Right renal pelvis (tissue), 4 donors: ENCODE results near the gene IGSF9. TPM values are rescaled to one million over a fixed set of nuclear protein-coding genes. Genes with fewer than 3 reads are reported as not detected.

Experiments
- DNase-seq, 4 donors: peaks; one replicate each; pipeline ENCODE4 v3.0.0-alpha.2; 2013; ENCODE audit warnings: low read depth in 4 of 4, low spot score in 3 of 4, missing footprints in 1 of 4
- polyA plus RNA-seq, 4 donors: library from polyadenylated mRNA; unstranded; fragments of 120-200 nt; gene quantifications; one replicate each; pipeline ENCODE4 v1.2.1, GENCODE V29; 2013; ENCODE audit not compliant: insufficient read length in 4 of 4

IGSF9 gene, protein sequence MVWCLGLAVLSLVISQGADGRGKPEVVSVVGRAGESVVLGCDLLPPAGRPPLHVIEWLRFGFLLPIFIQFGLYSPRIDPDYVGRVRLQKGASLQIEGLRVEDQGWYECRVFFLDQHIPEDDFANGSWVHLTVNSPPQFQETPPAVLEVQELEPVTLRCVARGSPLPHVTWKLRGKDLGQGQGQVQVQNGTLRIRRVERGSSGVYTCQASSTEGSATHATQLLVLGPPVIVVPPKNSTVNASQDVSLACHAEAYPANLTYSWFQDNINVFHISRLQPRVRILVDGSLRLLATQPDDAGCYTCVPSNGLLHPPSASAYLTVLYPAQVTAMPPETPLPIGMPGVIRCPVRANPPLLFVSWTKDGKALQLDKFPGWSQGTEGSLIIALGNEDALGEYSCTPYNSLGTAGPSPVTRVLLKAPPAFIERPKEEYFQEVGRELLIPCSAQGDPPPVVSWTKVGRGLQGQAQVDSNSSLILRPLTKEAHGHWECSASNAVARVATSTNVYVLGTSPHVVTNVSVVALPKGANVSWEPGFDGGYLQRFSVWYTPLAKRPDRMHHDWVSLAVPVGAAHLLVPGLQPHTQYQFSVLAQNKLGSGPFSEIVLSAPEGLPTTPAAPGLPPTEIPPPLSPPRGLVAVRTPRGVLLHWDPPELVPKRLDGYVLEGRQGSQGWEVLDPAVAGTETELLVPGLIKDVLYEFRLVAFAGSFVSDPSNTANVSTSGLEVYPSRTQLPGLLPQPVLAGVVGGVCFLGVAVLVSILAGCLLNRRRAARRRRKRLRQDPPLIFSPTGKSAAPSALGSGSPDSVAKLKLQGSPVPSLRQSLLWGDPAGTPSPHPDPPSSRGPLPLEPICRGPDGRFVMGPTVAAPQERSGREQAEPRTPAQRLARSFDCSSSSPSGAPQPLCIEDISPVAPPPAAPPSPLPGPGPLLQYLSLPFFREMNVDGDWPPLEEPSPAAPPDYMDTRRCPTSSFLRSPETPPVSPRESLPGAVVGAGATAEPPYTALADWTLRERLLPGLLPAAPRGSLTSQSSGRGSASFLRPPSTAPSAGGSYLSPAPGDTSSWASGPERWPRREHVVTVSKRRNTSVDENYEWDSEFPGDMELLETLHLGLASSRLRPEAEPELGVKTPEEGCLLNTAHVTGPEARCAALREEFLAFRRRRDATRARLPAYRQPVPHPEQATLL
- 10 to 100 TPM; 13.4 to 18.7 (median 15.5) TPM for polyA plus RNA-seq

DNA sequence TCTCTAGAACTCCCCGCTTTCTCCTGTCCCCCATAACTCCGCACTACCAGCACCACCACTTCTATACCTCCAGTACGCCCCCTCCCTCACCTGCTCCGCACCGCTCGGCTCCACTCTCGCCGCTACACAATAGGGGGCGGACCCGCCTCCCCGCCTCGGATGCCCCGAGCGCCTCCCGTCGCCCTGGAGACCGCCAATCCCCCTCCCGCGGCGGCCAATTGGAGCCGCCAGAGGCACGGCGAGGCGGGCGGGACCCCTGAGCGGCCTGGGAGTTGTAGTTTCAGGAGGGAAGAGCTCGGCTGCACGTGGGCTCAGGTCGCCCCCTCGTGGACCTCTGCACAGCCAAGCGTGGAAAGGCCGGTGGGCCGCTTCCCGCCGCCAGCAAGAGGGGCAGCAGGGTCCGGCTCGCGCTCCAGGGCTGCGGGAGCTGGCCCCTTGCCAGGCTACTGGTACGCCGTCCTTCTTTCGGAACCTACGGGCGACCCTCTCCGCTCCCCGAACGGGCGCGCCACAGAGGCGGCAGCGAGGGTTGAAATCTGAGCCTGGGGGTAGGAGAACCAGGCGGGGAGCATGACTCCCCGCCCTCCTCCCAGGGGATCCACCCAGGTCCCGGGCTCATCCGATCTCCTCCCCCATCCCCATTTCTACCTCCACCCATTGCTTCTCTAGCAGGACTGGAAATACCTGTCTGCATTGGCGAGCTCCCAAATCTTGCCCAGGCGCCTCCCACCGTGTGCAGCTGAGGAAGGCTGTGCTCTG lies at the start of gene IGSF9:
Gene IGSF9, minus strand, starts transcription at position 131 of the 759 bp plus-strand sequence. CDS start 2,159 bp downstream, outside the sequence.
- DNase-seq: peak in 3 of 4 donors; percentile 76 to 86 (median 85)

DNA sequence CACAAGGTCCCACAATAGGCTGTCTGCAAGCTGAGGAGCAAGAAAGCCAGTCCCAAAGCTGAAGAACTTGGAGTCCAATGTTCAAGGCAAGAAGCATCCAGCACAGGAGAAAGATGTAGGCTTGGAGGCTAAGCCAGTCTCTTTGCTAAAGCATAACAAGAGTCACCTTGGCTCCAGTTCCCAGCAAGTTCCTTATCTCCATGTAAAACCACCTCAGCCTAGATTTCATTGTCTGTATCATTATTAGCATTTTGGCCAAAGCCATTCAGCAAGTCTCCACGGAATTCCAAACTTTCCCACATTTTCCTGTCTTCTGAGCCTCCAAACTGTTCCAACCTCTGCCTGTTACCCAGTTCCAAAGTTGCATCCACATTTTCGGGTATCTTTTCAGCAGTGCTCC lies 49.5 kb upstream of the IGSF9 start:
- DNase-seq: no peak

DNA sequence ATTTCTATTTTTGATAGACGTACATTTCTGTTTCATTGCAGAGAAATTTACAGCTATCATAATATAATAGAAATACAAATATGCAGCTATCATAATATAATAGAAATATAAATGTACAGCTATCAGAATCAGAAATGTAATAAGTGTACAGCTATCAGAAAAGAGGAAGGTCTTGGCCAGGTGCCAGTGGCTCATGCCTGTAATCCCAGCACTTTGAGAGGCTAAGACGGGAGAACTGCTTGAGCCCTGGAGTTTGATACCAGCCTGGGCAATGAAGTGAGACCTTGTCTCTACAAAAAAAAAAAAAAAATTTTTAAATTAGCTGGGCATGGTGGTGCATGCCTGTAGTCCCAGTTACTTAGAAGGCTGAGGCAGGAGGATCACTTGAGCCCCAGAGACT lies 48.5 kb upstream of the IGSF9 start:
- no peak for DNase-seq

DNA sequence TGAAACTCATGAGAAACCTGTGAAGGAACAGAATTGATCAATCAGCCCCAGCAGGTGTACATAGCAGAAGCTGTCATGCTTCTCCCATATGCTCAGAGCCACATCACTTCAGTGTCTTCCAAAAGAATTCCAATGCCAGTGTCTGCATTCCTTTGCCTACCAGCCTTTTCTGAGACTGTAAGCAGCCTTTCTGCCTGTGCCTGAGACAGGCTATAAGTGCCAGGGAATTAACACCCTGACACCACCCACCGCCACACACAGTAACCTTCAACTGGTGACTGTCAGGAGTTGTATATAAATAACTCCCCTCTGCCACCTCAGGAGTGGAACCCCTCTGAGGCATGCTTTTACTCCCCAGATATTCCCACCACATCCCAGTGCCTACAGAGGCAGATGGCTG lies 46.7 kb upstream of the IGSF9 start:
- DNase-seq: no peak

DNA sequence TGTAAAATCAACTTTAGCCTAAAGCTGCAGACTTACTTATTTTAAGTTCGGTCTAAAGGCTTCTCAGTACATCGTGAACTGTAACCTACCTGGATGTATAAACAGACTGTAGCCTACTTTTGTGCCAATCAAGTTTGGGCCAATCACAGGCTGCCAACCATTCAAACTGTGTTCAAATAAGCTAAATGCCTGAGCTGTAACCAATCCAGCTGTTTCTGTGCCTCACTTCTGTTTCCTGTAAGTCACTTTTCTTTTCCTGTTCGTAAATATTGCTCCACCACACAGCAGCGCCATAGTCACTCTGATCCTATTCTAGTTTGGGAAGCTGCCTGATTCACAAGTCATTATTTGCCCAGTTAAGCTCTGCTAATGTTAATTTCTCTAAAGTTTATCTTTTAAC lies 46.1 kb upstream of the IGSF9 start:
- DNase-seq: no peak

DNA sequence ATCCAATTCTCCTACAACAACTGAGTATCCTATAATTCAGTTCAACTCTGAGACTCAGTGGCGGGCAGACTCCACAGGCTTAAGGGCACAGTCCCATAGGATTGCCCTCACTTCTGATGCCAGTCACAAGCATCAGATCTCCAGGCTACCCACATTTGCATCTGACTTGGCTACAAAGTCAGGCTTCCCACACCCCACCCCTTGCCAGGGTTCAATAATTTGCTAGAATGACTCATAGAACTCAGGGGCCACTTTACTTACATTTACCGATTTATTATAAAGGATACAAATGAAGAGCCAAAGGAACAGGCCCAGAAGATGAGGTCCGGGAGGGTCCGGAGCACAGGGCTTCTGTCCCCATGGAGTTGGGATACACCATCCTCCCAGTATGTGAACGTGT lies 44.6 kb upstream of the IGSF9 start:
- no peak for DNase-seq

DNA sequence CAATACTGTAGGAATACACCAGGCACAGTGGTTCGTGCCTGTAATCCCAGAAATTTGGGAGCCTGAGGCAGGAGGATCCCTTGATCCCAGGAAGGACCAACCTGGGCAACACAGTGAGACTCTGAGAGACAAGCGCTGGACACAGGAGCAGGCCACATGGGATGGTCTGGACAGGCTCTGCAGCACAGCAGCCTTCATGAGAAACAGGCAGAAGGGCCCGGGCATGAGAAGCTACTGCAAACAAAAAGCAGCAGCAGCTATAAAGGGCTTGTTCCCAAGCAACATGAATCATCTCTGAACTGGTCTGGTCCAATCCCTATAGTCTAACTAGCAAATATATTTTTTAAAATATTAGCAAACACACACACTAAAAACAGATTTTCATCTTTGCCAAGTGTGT lies 44.2 kb upstream of the IGSF9 start:
- no peak for DNase-seq

DNA sequence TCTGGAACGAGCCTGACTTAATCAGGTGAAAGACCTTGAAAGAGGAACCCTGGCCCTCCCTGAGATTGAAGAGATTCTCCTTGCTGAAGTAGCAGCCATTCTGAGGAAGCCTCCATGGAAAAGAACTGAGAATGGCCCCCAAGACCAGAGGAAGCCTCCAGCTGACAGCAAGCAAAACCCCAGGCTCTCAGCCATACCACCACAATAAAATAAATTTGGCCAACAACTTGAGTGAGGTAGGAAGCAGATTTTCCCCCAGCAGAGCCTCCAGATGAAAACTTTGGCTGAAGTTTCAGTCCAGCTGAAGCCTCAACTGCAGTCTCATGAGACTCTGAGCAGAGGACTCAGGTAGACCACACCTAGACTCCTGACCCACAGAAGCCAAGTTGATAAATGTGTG lies 42.6 kb upstream of the IGSF9 start:
- DNase-seq: no peak

DNA sequence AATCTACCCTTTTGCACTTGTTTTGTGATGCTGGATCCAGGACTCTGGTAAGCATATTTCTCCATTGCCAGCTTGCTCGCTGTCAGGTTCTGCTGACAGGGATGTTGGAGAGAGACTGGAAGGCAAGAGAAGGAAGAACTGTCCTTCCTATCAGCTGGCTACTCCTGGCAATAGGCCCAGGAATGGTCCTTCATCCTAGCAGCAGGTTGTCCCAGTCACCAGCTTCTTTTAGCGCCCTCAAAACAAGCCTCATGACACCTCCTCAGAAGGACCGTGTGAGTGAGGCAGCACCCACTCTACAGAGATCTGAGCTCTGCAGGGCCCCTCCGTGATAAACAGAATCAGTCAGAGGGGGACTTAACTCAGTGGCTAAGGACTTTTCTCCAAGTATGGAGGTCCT lies 41.8 kb upstream of the IGSF9 start:
- DNase-seq: no peak

DNA sequence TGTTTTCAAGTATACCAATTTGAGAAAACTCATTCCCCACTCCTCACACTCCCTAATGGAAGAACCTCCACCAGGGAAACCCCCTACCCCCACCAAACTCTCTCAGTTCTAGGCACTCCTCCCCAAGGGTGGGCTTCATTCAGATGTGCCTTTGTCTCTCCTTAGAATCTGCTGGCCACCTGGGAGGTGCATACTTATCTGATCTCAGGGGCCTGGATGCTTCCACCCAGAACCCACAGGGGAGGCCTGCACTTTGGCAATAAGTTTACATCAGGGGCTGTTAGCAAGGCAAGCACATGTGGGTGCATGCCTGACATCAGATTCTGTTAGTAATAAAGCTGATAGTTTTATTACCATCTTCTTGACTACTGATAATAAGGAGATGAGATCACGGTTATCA lies 41.1 kb upstream of the IGSF9 start:
- no peak for DNase-seq

DNA sequence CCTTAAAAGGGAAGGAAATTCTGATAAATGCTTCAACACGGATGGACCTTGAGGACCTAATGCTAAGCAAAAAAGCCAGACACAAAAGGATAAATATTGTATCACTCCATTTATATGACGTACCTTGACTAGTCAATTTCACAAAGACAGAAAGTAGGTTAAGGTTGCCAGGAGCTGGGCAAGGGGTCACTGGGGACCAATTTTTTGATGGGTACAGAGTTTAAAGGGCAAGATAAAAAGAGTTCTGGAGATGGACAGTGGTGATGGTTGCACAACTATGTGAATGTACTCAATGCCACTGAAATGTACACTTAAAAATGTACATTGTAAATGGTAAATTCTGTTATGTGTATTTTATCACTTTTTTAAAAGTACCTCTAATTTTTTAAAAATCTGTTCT lies 40.7 kb upstream of the IGSF9 start:
- DNase-seq: no peak

DNA sequence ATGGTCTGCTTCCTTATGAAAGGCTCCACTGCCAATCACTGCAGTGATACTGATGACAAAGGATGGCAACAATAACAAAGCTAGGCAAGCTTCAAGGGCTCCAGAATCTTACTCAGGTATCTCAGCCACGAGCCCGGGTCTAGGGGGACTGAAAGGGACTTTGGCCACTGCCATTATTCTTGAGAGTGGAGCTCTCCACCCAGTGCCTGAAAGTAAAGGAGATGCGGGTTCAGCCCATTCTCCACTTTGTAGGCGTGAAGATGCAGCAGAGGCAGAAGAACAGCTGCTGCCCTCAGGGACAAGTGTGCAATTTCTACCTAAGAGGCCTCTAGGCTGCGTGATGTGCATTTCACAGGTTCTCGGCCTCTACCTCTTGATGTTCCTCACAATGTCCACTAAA lies 40.1 kb upstream of the IGSF9 start:
- no peak for DNase-seq

DNA sequence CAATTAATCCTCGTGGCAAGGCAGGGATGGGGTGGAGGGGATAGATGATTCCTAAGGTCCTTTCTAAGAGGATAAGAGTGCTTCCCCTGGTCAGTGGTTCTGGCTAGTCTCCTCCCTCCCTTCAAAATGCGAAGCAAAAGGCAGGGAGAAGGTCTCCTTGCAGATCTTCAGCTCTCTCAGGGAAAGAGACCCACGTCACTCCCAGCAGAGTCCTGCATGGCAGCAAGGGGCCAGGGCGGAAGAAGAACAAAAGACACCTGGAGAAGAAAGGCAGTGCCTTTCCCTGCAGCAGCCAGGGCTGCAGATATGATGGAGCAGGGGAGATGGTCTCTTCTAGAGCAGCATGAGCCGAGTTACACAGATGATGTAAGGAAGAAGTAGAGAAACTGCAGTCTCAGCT lies 38.3 kb upstream of the IGSF9 start:
- DNase-seq: no peak

DNA sequence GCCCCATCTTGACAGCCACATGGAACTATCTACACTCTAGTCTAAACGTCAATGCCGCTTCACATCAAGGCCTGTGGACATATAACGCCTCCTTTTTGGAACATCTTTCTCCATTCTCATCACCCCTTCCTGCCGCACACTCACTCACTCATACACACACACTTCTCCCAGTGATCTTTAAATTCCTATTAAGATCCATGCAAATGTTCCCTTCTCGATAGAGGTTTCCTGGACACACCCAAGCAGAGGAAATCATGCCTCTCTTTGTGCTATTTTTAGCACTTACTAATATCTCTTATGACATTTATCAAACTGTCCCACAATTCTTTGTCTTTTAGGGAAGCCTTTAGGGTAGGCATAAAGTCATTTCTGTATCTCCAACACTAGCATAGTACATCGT lies 36.9 kb upstream of the IGSF9 start:
- DNase-seq: no peak

DNA sequence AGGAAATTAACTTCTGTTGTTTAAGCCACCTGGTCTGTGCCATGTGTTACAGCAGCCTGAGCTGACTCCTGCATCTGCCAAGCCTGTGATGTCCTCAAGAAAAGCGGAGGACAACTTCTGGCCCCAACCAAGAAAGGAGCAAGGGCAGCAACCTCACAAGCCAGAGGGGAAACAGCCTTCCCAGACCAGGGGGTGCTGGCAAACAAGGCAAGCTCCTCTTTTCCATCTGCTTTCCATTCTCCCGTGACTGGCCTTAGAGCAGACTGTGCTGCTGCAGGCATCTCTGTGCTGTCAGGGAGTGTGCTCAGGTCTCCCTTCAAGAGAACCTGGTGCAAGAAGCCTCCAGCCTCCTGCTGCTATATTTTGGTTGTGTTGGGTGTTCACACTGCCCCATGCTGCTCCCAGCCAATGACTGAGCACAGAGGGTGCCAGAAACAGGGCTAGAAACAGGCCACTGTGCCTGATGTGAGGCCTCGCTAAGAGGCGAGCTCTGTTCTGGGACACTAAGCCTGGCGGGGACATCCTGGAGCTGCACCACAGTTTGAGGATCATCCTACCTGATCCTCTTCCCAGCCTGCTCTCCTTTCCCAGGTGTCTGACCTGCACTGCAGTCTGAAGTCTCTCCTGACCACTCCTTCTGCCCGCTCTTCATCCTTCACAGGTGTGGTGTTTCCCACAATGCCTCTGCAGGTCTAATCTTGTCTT lies 36.1 kb upstream of the IGSF9 start:
- DNase-seq: no peak

DNA sequence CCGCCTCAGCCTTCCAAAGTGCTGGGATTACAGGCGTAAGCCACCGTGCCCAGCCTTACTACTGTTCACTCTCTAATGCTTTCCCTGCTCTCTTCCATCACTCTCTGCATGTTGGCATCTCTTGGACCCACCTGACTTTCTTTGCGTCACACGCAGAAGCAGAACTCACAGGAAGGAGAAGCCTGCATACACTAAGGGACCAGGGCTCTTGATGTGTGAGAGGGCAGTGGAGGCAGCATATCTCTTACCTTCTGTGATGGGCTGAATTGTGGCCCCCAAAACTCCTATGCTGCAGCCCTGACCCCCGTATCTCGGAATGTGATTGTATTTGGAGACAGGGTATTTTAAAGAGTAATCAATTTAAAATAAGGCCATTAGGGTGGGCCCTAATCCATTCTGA lies 35.4 kb upstream of the IGSF9 start:
- no peak for DNase-seq

DNA sequence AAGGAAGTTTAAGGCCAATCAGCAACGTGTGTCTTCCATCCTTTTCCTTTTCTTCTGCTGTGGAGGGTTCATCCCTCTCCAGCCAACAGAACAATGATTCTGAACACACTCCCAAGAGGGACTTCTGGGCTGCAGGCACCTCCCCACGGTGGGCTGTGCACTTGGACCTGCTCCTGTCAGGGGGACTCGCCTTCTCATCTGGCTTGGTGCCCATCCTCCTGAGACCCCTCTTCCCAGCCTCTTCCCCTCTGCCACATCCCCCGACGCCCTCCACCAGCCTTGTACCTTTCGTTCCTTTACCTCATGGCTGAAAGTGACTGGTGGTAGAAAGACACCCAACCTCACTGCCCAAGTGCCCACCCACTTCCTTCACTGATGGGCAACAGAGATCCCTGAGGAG lies 34.7 kb upstream of the IGSF9 start:
- DNase-seq: no peak

DNA sequence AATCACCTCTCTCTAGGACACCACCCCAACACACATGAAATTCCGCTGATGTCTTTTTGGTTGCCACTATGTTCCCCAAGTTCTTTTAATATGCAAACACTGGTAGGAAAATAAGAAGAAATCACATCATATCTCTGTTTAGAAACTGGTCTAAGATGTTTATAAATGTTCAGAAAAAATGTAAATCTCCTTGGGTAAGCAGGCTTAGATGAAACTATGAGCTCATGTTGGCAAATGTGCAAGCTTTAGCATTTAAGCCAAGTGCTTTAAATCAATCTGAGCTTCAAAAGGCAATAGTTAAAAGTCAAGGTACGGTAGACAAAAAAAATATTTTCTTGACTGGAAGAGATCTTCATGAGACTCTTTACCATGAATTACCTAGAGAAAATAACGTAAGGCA lies 33.8 kb upstream of the IGSF9 start:
- no peak for DNase-seq

DNA sequence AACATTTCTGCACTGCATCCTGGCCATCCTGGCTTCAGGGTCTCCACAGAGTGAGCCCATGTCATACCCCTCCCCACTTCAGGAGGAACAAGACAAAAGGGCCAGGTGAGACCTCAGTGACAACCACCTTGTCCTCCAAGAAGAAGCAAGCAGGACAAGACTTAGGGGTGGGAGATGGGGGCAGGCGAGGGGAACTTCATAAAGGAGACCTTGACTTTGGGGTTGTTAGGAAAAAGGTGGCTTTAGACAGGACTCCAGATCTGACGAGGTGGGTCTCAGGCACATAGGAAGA lies 32.6 kb upstream of the IGSF9 start:
- no peak for DNase-seq
